KMS-11 (cell line): ENCODE data around the gene MAGI2.

ENCODE experiments used
- H2AFZ ChIP-seq: fragments of 200-600 bp; sonication (generic); 2 replicates; pipeline ENCODE4 v1.6.1; 2016; ENCODE audit warnings: antibody characterized with exemption, mixed run types, low read depth
- H3K27ac ChIP-seq: fragments of 200-600 bp; sonication (generic); 2 replicates; pipeline ENCODE4 v1.6.1; 2016; ENCODE audit warnings: mild to moderate bottlenecking, mixed run types
- H3K27me3 ChIP-seq: fragments of 200-600 bp; sonication (generic); 2 replicates; pipeline ENCODE4 v1.6.1; 2017; ENCODE audit warnings: mild to moderate bottlenecking, low read depth, mixed run types, moderate library complexity; ENCODE audit not compliant: insufficient read depth
- H3K36me3 ChIP-seq: fragments of 200-600 bp; sonication (generic); 2 replicates; pipeline ENCODE4 v1.6.1; 2017; ENCODE audit warnings: mild to moderate bottlenecking, mixed run types; ENCODE audit not compliant: insufficient read depth
- H3K4me1 ChIP-seq: fragments of 200-600 bp; sonication (generic); 2 replicates; pipeline ENCODE4 v1.6.1; 2016; ENCODE audit warnings: mild to moderate bottlenecking, low read depth, mixed run types; ENCODE audit not compliant: poor library complexity, severe bottlenecking
- H3K4me2 ChIP-seq: fragments of 200-600 bp; sonication (generic); 2 replicates; pipeline ENCODE4 v1.7.0; 2016; ENCODE audit warnings: mild to moderate bottlenecking, mixed run types
- H3K4me3 ChIP-seq: fragments of 200-600 bp; sonication (generic); IDR thresholded peaks from 2 replicates; pipeline ENCODE4 v1.6.1; 2017; ENCODE audit warnings: low read depth, low read length, mixed read lengths; ENCODE audit not compliant: insufficient read depth
- H3K79me2 ChIP-seq: fragments of 200-600 bp; sonication (generic); 2 replicates; pipeline ENCODE4 v1.6.1; 2016; ENCODE audit warnings: low read depth, mixed run types; ENCODE audit not compliant: insufficient read depth
- H3K9ac ChIP-seq: fragments of 200-600 bp; sonication (generic); 2 replicates; pipeline ENCODE4 v1.6.1; 2016; ENCODE audit warnings: mild to moderate bottlenecking, mixed run types
- H4K20me1 ChIP-seq: fragments of 200-600 bp; sonication (generic); 2 replicates; pipeline ENCODE4 v1.6.1; 2016; ENCODE audit warnings: mild to moderate bottlenecking, mixed run types; ENCODE audit not compliant: insufficient read depth
- TF ChIP-seq, protein P1 (sequence below): fragments of 200-600 bp; sonication (generic); conservative IDR thresholded peaks from 2 replicates; pipeline ENCODE4 v1.6.1; 2017; ENCODE audit warnings: low read depth, mild to moderate bottlenecking, antibody characterized with exemption, low read length, moderate library complexity, mixed read lengths

Gene MAGI2

DNA sequence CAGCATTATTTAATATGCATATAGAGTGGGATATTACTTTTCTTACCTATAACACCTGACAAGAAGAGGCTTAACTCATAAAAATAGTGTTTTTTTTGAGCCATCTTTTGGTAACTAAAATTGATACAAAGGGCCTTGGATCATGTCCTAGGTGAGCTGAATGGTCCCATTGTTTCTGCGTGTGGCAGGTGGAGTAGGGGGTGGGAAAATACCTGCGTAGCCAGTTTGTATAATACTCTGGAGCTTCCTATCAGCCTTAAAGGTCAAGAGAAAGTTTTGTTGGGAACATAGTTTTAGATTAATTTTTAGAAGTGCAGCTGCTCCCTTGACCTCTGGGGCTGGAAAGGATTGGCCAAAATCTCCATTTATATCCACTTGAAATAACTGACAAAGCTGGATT is 1410.3 kb downstream of the MAGI2 start:
- H2AFZ ChIP-seq: no peak overlapping the region

DNA sequence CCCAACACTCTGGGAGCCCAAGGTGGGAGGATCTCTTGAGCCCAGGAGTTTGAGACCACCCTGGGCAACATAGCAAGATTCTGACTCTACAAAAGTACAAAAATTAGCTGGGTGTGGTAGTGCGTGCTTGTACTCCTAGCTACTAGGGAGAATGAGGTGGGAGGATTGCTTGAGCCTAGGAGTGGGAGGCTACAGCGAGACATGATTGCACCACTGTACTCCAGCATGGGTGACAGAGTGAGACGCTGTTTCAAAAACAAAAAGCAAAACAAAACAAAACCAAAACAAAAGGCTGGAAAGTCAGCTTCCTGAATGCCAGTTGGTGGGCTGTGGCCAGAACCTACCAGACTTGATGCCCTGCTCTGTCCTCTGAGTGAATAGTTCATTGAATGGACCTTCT is 1412.0 kb downstream of the MAGI2 start:
- Histone ChIP-seq H3K4me3 (no peak overlapping the region), H3K27me3 (no peaks in the 10 kb centered on the region), H3K36me3 (no peaks in the 10 kb centered on the region), H3K4me1 (peaks cover 4% of the 10 kb centered on the region), H3K79me2 (no peaks in the 10 kb centered on the region), H2AFZ (no peak overlapping the region), H3K9ac (no peak overlapping the region), H4K20me1 (no peaks in the 10 kb centered on the region), H3K27ac (no peak overlapping the region), H3K4me2 (no peak overlapping the region)
- TF ChIP-seq, protein P1, sequence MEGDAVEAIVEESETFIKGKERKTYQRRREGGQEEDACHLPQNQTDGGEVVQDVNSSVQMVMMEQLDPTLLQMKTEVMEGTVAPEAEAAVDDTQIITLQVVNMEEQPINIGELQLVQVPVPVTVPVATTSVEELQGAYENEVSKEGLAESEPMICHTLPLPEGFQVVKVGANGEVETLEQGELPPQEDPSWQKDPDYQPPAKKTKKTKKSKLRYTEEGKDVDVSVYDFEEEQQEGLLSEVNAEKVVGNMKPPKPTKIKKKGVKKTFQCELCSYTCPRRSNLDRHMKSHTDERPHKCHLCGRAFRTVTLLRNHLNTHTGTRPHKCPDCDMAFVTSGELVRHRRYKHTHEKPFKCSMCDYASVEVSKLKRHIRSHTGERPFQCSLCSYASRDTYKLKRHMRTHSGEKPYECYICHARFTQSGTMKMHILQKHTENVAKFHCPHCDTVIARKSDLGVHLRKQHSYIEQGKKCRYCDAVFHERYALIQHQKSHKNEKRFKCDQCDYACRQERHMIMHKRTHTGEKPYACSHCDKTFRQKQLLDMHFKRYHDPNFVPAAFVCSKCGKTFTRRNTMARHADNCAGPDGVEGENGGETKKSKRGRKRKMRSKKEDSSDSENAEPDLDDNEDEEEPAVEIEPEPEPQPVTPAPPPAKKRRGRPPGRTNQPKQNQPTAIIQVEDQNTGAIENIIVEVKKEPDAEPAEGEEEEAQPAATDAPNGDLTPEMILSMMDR: no peak

More for the DNA sequence above, 1410.3 kb downstream of the MAGI2 start:
- TF ChIP-seq, protein P1: no peak
- H3K4me2 ChIP-seq: no peak overlapping the region
- no peaks in the 10 kb centered on the region for H3K36me3 ChIP-seq
- H3K4me3 ChIP-seq: no peak overlapping the region
- no peaks in the 10 kb centered on the region for H4K20me1 ChIP-seq
- no peaks in the 10 kb centered on the region for H3K79me2 ChIP-seq
- H3K27ac ChIP-seq: no peak overlapping the region
- H3K27me3 ChIP-seq: no peaks in the 10 kb centered on the region
- no peaks in the 10 kb centered on the region for H3K4me1 ChIP-seq
- H3K9ac ChIP-seq: no peak overlapping the region

DNA sequence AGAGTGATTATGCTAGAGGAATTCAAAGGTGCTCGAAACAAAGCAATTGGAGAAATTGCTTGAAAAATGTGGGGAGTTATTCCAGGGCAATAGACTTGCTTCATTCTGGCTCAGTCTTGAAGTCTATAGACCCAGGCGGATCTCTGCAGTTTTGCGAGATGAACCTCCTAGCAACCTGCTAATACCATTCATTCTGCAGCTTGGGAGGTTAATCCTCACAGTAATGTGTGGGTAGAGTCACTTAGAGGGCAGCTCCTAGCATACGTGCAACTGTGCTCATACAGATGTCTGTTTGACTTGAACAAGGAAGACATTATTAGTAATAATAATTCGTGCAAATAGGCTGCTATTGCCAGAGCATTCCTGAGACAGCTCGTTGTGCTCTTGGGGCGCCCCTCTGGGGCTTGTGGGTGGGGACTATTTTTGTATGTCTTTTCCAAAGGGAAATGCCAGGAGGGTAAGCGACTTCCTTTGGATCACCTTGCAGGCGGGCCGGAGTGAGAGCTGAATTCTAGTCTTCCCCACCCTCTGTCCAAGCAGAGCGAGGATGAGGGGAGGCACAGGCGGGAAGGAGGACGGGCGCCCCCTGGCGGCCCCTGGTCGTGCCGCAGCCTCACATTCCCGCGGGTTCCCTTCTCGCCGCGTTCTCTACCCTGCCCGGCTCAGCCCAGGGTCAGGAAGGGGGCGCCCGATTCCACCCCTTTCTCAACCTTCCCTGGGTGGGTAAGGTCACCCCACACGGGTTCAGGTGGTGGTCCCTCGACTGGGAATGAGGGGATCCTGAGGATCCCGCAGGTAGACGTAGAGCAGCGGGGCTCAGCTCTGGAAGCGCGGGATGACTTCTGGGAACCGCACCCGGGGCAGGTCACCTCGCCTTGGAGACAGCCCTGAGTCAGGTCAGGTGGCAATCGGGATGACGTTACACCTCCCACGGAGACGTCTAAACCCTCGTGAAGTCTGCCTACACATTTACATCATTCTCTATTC is 1413.4 kb downstream of the MAGI2 start:
- no peak overlapping the region for H2AFZ ChIP-seq
- no peaks in the 10 kb centered on the region for H3K79me2 ChIP-seq
- H4K20me1 ChIP-seq: no peaks in the 10 kb centered on the region
- no peak overlapping the region for H3K4me2 ChIP-seq
- no peaks in the 10 kb centered on the region for H3K27me3 ChIP-seq
- TF ChIP-seq, protein P1: no peak
- no peaks in the 10 kb centered on the region for H3K36me3 ChIP-seq
- H3K27ac ChIP-seq: no peak overlapping the region
- peaks cover 4% of the 10 kb centered on the region for H3K4me1 ChIP-seq
- no peak overlapping the region for H3K4me3 ChIP-seq
- H3K9ac ChIP-seq: no peak overlapping the region

DNA sequence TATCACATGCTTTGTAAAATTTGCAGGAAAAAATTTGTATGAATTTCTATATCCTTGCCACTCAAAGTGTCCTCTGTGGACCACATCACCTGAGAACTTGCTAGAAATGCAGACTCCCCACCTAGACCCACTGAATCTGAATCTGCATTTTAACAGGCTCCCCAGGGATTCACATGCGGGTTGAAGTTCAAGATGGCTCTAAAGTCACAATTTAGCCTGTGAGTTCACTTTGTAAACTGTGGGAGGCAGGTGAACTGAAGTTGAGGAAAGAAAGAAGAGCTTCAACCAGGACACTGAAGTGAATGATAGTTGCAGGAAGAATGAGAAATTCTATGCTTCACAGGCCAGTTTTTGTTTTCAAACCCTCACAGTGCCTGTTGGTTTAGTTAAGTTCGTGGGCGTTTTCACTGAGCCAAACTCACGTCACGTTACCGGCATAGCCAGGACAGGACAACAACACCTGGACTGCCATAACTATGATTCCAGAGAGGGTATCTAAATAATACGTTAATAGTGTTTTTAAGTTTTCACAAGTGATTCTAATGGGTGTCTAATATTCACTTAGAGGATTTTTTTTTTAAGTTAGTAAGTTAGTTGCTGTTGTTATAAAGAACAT is 1414.9 kb downstream of the MAGI2 start:
- Histone ChIP-seq H3K36me3 (no peaks in the 10 kb centered on the region), H3K9ac (no peak overlapping the region), H3K4me1 (peaks cover 4% of the 10 kb centered on the region), H2AFZ (no peak overlapping the region), H4K20me1 (no peaks in the 10 kb centered on the region), H3K79me2 (no peaks in the 10 kb centered on the region), H3K4me3 (no peak overlapping the region), H3K4me2 (no peak overlapping the region), H3K27me3 (no peaks in the 10 kb centered on the region), H3K27ac (no peak overlapping the region)
- TF ChIP-seq, protein P1: no peak
